HG02973 (cell line): ENCODE measurements around the gene PPP3R1.

Source experiments
- ATAC-seq: cut with Tn5 transposase; IDR thresholded peaks from one replicate; pipeline ENCODE4 v1.9.1; 2021; ENCODE audit warnings: moderate library complexity; ENCODE audit not compliant: unreplicated experiment

The PPP3R1 gene

GRCh38 chr2:68157002-68157401 lies 95.3 kb downstream of the PPP3R1 start:
- ATAC-seq: no peak

- ATAC-seq: no peak
These were observed 95.9 kb downstream of the PPP3R1 start for GRCh38 chr2:68156419-68156818.

GRCh38 chr2:68155618-68156017 lies 96.7 kb downstream of the PPP3R1 start:
- ATAC-seq: no peak

GRCh38 chr2:68152681-68153347 lies 99.5 kb downstream of the PPP3R1 start:
- ATAC-seq: no peak

GRCh38 chr2:68151037-68151436 lies 101.3 kb downstream of the PPP3R1 start:
- ATAC-seq: no peak

- no peak for ATAC-seq
These were observed 110.5 kb downstream of the PPP3R1 start for GRCh38 chr2:68141875-68142274.

GRCh38 chr2:68135448-68136320 lies 116.6 kb downstream of the PPP3R1 start:
- no peak for ATAC-seq

- ATAC-seq: no peak
These were observed 117.8 kb downstream of the PPP3R1 start for GRCh38 chr2:68134554-68134953.

- no peak for ATAC-seq
These were observed 118.2 kb downstream of the PPP3R1 start for GRCh38 chr2:68134120-68134519.
